Measurements from ENCODE around the gene TPM4. TPM values are rescaled to one million over a fixed set of nuclear protein-coding genes. Genes with fewer than 3 reads are reported as not detected.

The TPM4 gene
- total and polyA plus RNA-seq, 11 donors = 49.2 to 260 (median 92.1) TPM

- 85 to 100% (median 97%) methylated on average over 3 of the region's 3 CpGs for WGBS, 4 donors
- DNase-seq = no peak
- H3K9me3 ChIP-seq = no peaks in the 10 kb centered on the region
- H3K27ac ChIP-seq = no peak overlapping the region
- ATAC-seq = no peak
- H3K4me1 ChIP-seq = peaks cover 0 to 5% (median 0%) of the 10 kb centered on the region in 12 donors
- H3K4me3 ChIP-seq = no peak overlapping the region
- TF ChIP-seq CTCF (IDR thresholded peaks at IDR 0.05) = no peak
- TF ChIP-seq POLR2A (IDR thresholded peaks at IDR 0.05) = no peak
- intact Hi-C loops (cut with DNase I) = no loop called here
- H3K27me3 ChIP-seq = no peaks in the 10 kb centered on the region
- H3K36me3 ChIP-seq = peaks cover 0 to 75% (median 69%) of the 10 kb centered on the region in 9 donors
Observed at GRCh38 chr19:16131648-16132047, 55.4 kb downstream of the TPM4 start.

GRCh38 chr19:16133818-16134217 lies 57.5 kb downstream of the TPM4 start:
- no peak for ATAC-seq
- H3K36me3 ChIP-seq = peaks cover 0 to 54% (median 48%) of the 10 kb centered on the region in 9 donors

GRCh38 chr19:16134510-16134909 lies 58.2 kb downstream of the TPM4 start:
- Histone ChIP-seq H3K4me3 (no peak overlapping the region), H3K27me3 (no peaks in the 10 kb centered on the region), H3K9me3 (no peaks in the 10 kb centered on the region), H3K27ac (no peak overlapping the region), H3K36me3 (peaks cover 0 to 47% (median 41%) of the 10 kb centered on the region in 9 donors), H3K4me1 (peaks cover 0 to 5% (median 0%) of the 10 kb centered on the region in 12 donors)
- intact Hi-C loops (cut with DNase I) = no loop called here
- DNase-seq (no peak), ATAC-seq (no peak)
- TF ChIP-seq POLR2A (IDR thresholded peaks at IDR 0.05) = no peak
- no peak for TF ChIP-seq CTCF (IDR thresholded peaks at IDR 0.05)
- WGBS, 4 donors = 85 to 91% (median 87%) methylated on average over 7 of the region's 7 CpGs

More at GRCh38 chr19:16133818-16134217, 57.5 kb downstream of the TPM4 start:
- Histone ChIP-seq H3K27ac (no peak overlapping the region), H3K4me1 (peaks cover 0 to 5% (median 0%) of the 10 kb centered on the region in 12 donors), H3K27me3 (no peaks in the 10 kb centered on the region), H3K9me3 (no peaks in the 10 kb centered on the region), H3K4me3 (no peak overlapping the region)
- TF ChIP-seq POLR2A (IDR thresholded peaks at IDR 0.05) = no peak
- no peak for TF ChIP-seq CTCF (IDR thresholded peaks at IDR 0.05)
- intact Hi-C loops (cut with DNase I) = no loop called here
- WGBS, 4 donors = 94 to 97% (median 95%) methylated on average over 4 of the region's 4 CpGs
- no peak for DNase-seq

- Histone ChIP-seq H3K4me3 (no peak overlapping the region), H3K27ac (no peak overlapping the region), H3K4me1 (peaks cover 0 to 12% (median 0%) of the 10 kb centered on the region in 12 donors), H3K9me3 (no peaks in the 10 kb centered on the region), H3K27me3 (no peaks in the 10 kb centered on the region), H3K36me3 (peaks cover 0 to 36% (median 30%) of the 10 kb centered on the region in 9 donors)
- no peak for TF ChIP-seq CTCF (IDR thresholded peaks at IDR 0.05)
- TF ChIP-seq POLR2A (IDR thresholded peaks at IDR 0.05) = no peak
- intact Hi-C loops (cut with DNase I) = no loop called here
- no peak for DNase-seq
- no peak for ATAC-seq
- WGBS, 4 donors = 75 to 95% (median 89%) methylated on average over 4 of the region's 4 CpGs
Observed at GRCh38 chr19:16135430-16136127, 59.3 kb downstream of the TPM4 start.

Measured in heart left ventricle (tissue), 16 donors.